H9 (cell line): Measurements from ENCODE around the gene RTP1. TPM values are rescaled to one million over a fixed set of nuclear protein-coding genes. Genes with fewer than 3 reads are reported as not detected.

Experiments
- DNase-seq: peaks from one replicate; pipeline ENCODE4 v3.0.0-alpha.2; 2017
- H2AFZ ChIP-seq: one replicate; pipeline ENCODE4 v1.6.1; 2013; ENCODE audit warnings: mild to moderate bottlenecking, low read length, control low read depth, moderate library complexity
- H2AK5ac ChIP-seq: 2 replicates; pipeline ENCODE4 v1.6.1; 2013; ENCODE audit warnings: low read length, control low read depth, mixed read lengths; ENCODE audit not compliant: insufficient read length
- H2BK120ac ChIP-seq: one replicate; pipeline ENCODE4 v1.6.1; 2013; ENCODE audit warnings: low read depth, mild to moderate bottlenecking, low read length, control low read depth, inconsistent platforms; ENCODE audit not compliant: poor library complexity, severe bottlenecking
- H2BK12ac ChIP-seq: 2 replicates; pipeline ENCODE4 v1.6.1; 2013; ENCODE audit warnings: low read length, control low read depth, mixed read lengths, low read depth; ENCODE audit not compliant: insufficient read length
- H2BK15ac ChIP-seq: 2 replicates; pipeline ENCODE4 v1.6.1; 2013; ENCODE audit warnings: low read depth, low read length, control low read depth
- H2BK20ac ChIP-seq: one replicate; pipeline ENCODE4 v1.6.1; 2013; ENCODE audit warnings: low read depth, mild to moderate bottlenecking, low read length, control low read depth, inconsistent platforms; ENCODE audit not compliant: poor library complexity, severe bottlenecking
- H2BK5ac ChIP-seq: 2 replicates; pipeline ENCODE4 v1.6.1; 2013; ENCODE audit warnings: low read length, control low read depth, mixed read lengths; ENCODE audit not compliant: insufficient read length
- H3K14ac ChIP-seq: 2 replicates; pipeline ENCODE4 v1.6.1; 2013; ENCODE audit warnings: low read length, control low read depth; ENCODE audit not compliant: insufficient read depth
- H3K18ac ChIP-seq: 2 replicates; pipeline ENCODE4 v1.6.1; 2013; ENCODE audit warnings: low read depth, mild to moderate bottlenecking, mixed read lengths, low read length, control low read depth; ENCODE audit not compliant: insufficient read length
- H3K23ac ChIP-seq: 2 replicates; pipeline ENCODE4 v1.6.1; 2013; ENCODE audit warnings: low read length, control low read depth, mixed read lengths, low read depth; ENCODE audit not compliant: insufficient read length
- H3K23me2 ChIP-seq: 2 replicates; pipeline ENCODE4 v1.6.1; 2013; ENCODE audit warnings: low read depth, mild to moderate bottlenecking, mixed read lengths, low read length, control low read depth; ENCODE audit not compliant: insufficient read length, poor library complexity, severe bottlenecking
- H3K27ac ChIP-seq: 2 replicates; pipeline ENCODE4 v1.5.1; 2013; ENCODE audit warnings: low read length, control low read depth, mixed read lengths, low read depth; ENCODE audit not compliant: insufficient read length
- H3K27me3 ChIP-seq: 2 replicates; pipeline ENCODE4 v1.6.1; 2013; ENCODE audit warnings: low read length, control low read depth, inconsistent platforms; ENCODE audit not compliant: insufficient read depth
- H3K4ac ChIP-seq: 2 replicates; pipeline ENCODE4 v1.6.1; 2013; ENCODE audit warnings: low read depth, mild to moderate bottlenecking, control low read depth, inconsistent platforms, low read length, moderate library complexity
- H3K4me1 ChIP-seq: 2 replicates; pipeline ENCODE4 v1.6.1; 2013; ENCODE audit warnings: low read length, control low read depth, inconsistent platforms; ENCODE audit not compliant: insufficient read depth
- H3K4me2 ChIP-seq: 2 replicates; pipeline ENCODE4 v1.6.1; 2013; ENCODE audit warnings: low read length, control low read depth, mixed read lengths; ENCODE audit not compliant: insufficient read length, insufficient read depth
- H3K56ac ChIP-seq: 2 replicates; pipeline ENCODE4 v1.6.1; 2013; ENCODE audit warnings: low read depth, mild to moderate bottlenecking, mixed read lengths, low read length, control low read depth; ENCODE audit not compliant: insufficient read length
- H3K79me1 ChIP-seq: 2 replicates; pipeline ENCODE4 v1.6.1; 2013; ENCODE audit warnings: low read depth, mild to moderate bottlenecking, moderate library complexity, low read length, control low read depth, inconsistent platforms; ENCODE audit not compliant: insufficient read depth, poor library complexity, severe bottlenecking
- H3K79me2 ChIP-seq: 2 replicates; pipeline ENCODE4 v1.6.1; 2013; ENCODE audit warnings: low read length, control low read depth, inconsistent platforms; ENCODE audit not compliant: insufficient read depth
- H3K9ac ChIP-seq: 2 replicates; pipeline ENCODE4 v1.6.1; 2013; ENCODE audit warnings: low read length, control low read depth, mixed read lengths; ENCODE audit not compliant: insufficient read length; ENCODE audit errors: extremely low read depth
- H3K9me3 ChIP-seq: one replicate; pipeline ENCODE4 v1.6.1; 2013; ENCODE audit warnings: low read depth, low read length, inconsistent platforms; ENCODE audit not compliant: control insufficient read depth
- H3T11ph ChIP-seq: one replicate; pipeline ENCODE4 v1.6.1; 2013; ENCODE audit warnings: mild to moderate bottlenecking, low read length, control low read depth, inconsistent platforms
- H4K20me1 ChIP-seq: one replicate; pipeline ENCODE4 v1.6.1; 2013; ENCODE audit not compliant: control insufficient read depth, insufficient read length, insufficient read depth
- H4K5ac ChIP-seq: 2 replicates; pipeline ENCODE4 v1.6.1; 2013; ENCODE audit warnings: low read depth, mild to moderate bottlenecking, mixed read lengths, low read length, control low read depth; ENCODE audit not compliant: insufficient read length
- H4K8ac ChIP-seq: replicated peaks from 2 replicates; pipeline ENCODE4 v1.6.1; 2013; ENCODE audit warnings: low read length, control low read depth, mixed read lengths, low read depth; ENCODE audit not compliant: insufficient read length
- H4K91ac ChIP-seq: 2 replicates; pipeline ENCODE4 v1.6.1; 2013; ENCODE audit warnings: low read depth, mild to moderate bottlenecking, moderate library complexity, mixed read lengths, low read length, control low read depth; ENCODE audit not compliant: insufficient read length
- H3K27ac Mint-ChIP-seq, 3 experiments: 2 replicates in 2 of 3; 3 replicates in 1 of 3; pipeline ENCODE4 v1.8.0; 2020 to 2021; ENCODE audit warnings: mixed read lengths in 3 of 3, mild to moderate bottlenecking in 1 of 3, moderate library complexity in 1 of 3
- H3K27me3 Mint-ChIP-seq: 2 replicates; pipeline ENCODE4 v1.8.0; 2021; ENCODE audit warnings: low read depth, mild to moderate bottlenecking, moderate library complexity, mixed read lengths
- H3K36me3 Mint-ChIP-seq, 3 experiments: 2 replicates in 2 of 3; 3 replicates in 1 of 3; pipeline ENCODE4 v1.8.0; 2020 to 2021; ENCODE audit warnings: low read depth in 3 of 3, mixed read lengths in 3 of 3; ENCODE audit not compliant: insufficient read depth in 1 of 3
- H3K4me1 Mint-ChIP-seq, 2 experiments: 2 replicates each; pipeline ENCODE4 v1.8.0; 2020; ENCODE audit warnings: mixed read lengths in 2 of 2
- H3K4me3 Mint-ChIP-seq, 2 experiments: 2 replicates in 1 of 2; 3 replicates in 1 of 2; pipeline ENCODE4 v1.8.0; 2020 to 2021; ENCODE audit warnings: mild to moderate bottlenecking in 2 of 2, mixed read lengths in 2 of 2, moderate library complexity in 1 of 2
- H3K9me3 Mint-ChIP-seq, 2 experiments: 2 replicates in 1 of 2; 3 replicates in 1 of 2; pipeline ENCODE4 v1.8.0; 2020; ENCODE audit warnings: mild to moderate bottlenecking in 2 of 2, mixed read lengths in 2 of 2, moderate library complexity in 1 of 2
- WGBS: extraction: QIAGEN DNeasy Blood & Tissue Kit; methylation state at CpG from one replicate; pipeline ENCODE4 v1.1.7; 2013; ENCODE audit warnings: missing lambda C conversion rate, low lambda C conversion rate, mixed read lengths; ENCODE audit not compliant: insufficient read length; ENCODE audit errors: extremely low coverage; 5-methylcytosine and 5-hydroxymethylcytosine counted together
- total RNA-seq: library from RNA; stranded (reverse); gene quantifications from 2 replicates; pipeline ENCODE4 v1.2.1, GENCODE V29; 2021
- TF ChIP-seq, protein P1 (sequence below): fragments of 200-600 bp; sonication (generic); conservative IDR thresholded peaks from 3 replicates; pipeline ENCODE4 v1.8.0; 2021; ENCODE audit warnings: antibody characterized with exemption, mild to moderate bottlenecking

The RTP1 gene
- total RNA-seq, 1 experiment from 2014 or later = 6.6 TPM

DNA sequence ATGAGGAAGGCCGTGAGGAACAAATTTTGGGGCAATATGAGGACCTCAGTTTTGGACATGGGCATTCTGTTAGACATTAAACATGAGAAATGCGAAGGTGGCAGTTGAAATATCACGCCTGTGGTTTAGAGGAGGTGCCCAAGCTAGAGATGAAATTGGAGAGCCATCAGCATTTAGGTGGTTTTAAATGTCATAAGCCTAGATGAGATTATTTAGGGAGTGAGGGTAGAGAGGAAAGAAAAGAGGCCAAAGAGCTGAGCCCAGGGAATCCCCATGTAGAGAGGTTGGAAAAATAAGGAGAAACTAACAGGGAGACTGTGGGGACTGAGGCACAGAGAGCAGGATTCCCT lies 14.9 kb downstream of the RTP1 start:
- Histone ChIP-seq H2BK15ac (no peak overlapping the region), H4K5ac (no peak overlapping the region), H3K4me2 (no peak overlapping the region), H3K27ac (no peak overlapping the region), H3T11ph (no peak overlapping the region), H2BK12ac (no peak overlapping the region), H3K18ac (no peak overlapping the region), H2BK120ac (no peak overlapping the region), H3K79me2 (no peaks in the 10 kb centered on the region), H3K4me1 (peaks cover 8% of the 10 kb centered on the region; the same call in 1 of the 2 replicates), H4K91ac (no peak overlapping the region), H3K9ac (no peak overlapping the region), H2BK5ac (no peak overlapping the region), H4K8ac (no peak overlapping the region), H3K14ac (no peak overlapping the region), H2AFZ (no peak overlapping the region), H2BK20ac (no peak overlapping the region), H2AK5ac (no peak overlapping the region), H3K27me3 (no peaks in the 10 kb centered on the region), H3K9me3 (peaks cover 11% of the 10 kb centered on the region), H3K23me2 (no peaks in the 10 kb centered on the region), H3K4ac (no peak overlapping the region), H3K79me1 (no peaks in the 10 kb centered on the region), H4K20me1 (no peaks in the 10 kb centered on the region), H3K56ac (no peak overlapping the region), H3K23ac (no peak overlapping the region)
- H3K36me3 Mint-ChIP-seq = peaks cover 9 to 15% (median 14%) of the 10 kb centered on the region in 3 experiments
- WGBS = no CpG with 5 or more reads among the region's 3 CpGs
- no peak overlapping the region for H3K27ac Mint-ChIP-seq
- H3K27me3 Mint-ChIP-seq = peaks cover 4% of the 10 kb centered on the region; the same call in 1 of the 2 replicates
- peaks cover 16 to 27% of the 10 kb centered on the region in 2 experiments for H3K4me1 Mint-ChIP-seq
- TF ChIP-seq, protein P1, sequence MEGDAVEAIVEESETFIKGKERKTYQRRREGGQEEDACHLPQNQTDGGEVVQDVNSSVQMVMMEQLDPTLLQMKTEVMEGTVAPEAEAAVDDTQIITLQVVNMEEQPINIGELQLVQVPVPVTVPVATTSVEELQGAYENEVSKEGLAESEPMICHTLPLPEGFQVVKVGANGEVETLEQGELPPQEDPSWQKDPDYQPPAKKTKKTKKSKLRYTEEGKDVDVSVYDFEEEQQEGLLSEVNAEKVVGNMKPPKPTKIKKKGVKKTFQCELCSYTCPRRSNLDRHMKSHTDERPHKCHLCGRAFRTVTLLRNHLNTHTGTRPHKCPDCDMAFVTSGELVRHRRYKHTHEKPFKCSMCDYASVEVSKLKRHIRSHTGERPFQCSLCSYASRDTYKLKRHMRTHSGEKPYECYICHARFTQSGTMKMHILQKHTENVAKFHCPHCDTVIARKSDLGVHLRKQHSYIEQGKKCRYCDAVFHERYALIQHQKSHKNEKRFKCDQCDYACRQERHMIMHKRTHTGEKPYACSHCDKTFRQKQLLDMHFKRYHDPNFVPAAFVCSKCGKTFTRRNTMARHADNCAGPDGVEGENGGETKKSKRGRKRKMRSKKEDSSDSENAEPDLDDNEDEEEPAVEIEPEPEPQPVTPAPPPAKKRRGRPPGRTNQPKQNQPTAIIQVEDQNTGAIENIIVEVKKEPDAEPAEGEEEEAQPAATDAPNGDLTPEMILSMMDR = no peak
- peaks cover 13 to 14% of the 10 kb centered on the region in 2 experiments for H3K9me3 Mint-ChIP-seq
- DNase-seq = no peak
- no peak overlapping the region for H3K4me3 Mint-ChIP-seq
